H1 (cell line): ENCODE data around the gene BICDL1. TPM values are rescaled to one million over a fixed set of nuclear protein-coding genes. Genes with fewer than 3 reads are reported as not detected.

ENCODE experiments used
- CTCF ChIA-PET: fragments of 300-600 bp; sonication (Branson Sonifier 250); formaldehyde crosslinking; loops from one replicate; lab custom pipeline; 2021; ENCODE audit not compliant: partially characterized antibody; lab: Charles Lee
- POLR2A ChIA-PET: fragments of 300-600 bp; sonication (Branson Sonifier 250); formaldehyde crosslinking; loops from one replicate; lab custom pipeline; 2021; ENCODE audit warnings: inconsistent platforms; ENCODE audit not compliant: partially characterized antibody; lab: Charles Lee
- DNase-seq, 2 experiments: peaks; one replicate each; pipeline versions ENCODE4 v3.0.0 to v3.0.0-alpha.2; 2010 to 2022; ENCODE audit warnings: low spot score in 2 of 2, low read depth in 1 of 2, mixed read lengths in 1 of 2
- FAIRE-seq: peaks from 2 replicates; lab custom pipeline; 2011; peaks lifted over from hg19 to GRCh38; lab: Jason Lieb, UNC
- H2AFZ ChIP-seq: 2 replicates; pipeline ENCODE4 v1.8.1; 2012; ENCODE audit warnings: low read length, inconsistent platforms
- H2AK5ac ChIP-seq: 2 replicates; pipeline ENCODE4 v1.6.1; 2013; ENCODE audit warnings: low read depth, low read length
- H2BK120ac ChIP-seq: replicated peaks from 2 replicates; pipeline ENCODE3; 2013; ENCODE audit warnings: low read depth, low read length, inconsistent platforms
- H2BK12ac ChIP-seq: 2 replicates; pipeline ENCODE4 v1.6.1; 2013; ENCODE audit warnings: low read depth, low read length
- H2BK15ac ChIP-seq: 2 replicates; pipeline ENCODE4 v1.6.1; 2013; ENCODE audit warnings: low read length
- H2BK20ac ChIP-seq: 2 replicates; pipeline ENCODE4 v1.6.1; 2013; ENCODE audit warnings: low read length
- H2BK5ac ChIP-seq: 2 replicates; pipeline ENCODE4 v1.6.1; 2013; ENCODE audit warnings: low read depth, low read length
- H3K14ac ChIP-seq: 2 replicates; pipeline ENCODE4 v1.6.1; 2013; ENCODE audit warnings: inconsistent platforms; ENCODE audit not compliant: insufficient read length
- H3K18ac ChIP-seq: 2 replicates; pipeline ENCODE4 v1.6.1; 2013; ENCODE audit warnings: low read length; ENCODE audit errors: extremely low read depth
- H3K23ac ChIP-seq: 2 replicates; pipeline ENCODE4 v1.6.1; 2013; ENCODE audit warnings: inconsistent platforms; ENCODE audit not compliant: insufficient read length
- H3K23me2 ChIP-seq: 2 replicates; pipeline ENCODE4 v1.6.1; 2013; ENCODE audit warnings: low read depth, low read length
- H3K27ac ChIP-seq: 2 replicates; pipeline ENCODE4 v1.6.1; 2011; ENCODE audit warnings: low read depth, low read length, inconsistent platforms
- H3K27me3 ChIP-seq, 4 experiments: replicated peaks in 1 of 4; 1 replicate in 1 of 4; 2 replicates in 3 of 4; pipeline versions ENCODE4 v1.6.1 to v1.8.1; 2011 to 2013; ENCODE audit warnings: low read length in 3 of 4, mild to moderate bottlenecking in 3 of 4, inconsistent platforms in 2 of 4, mixed read lengths in 2 of 4, moderate library complexity in 1 of 4; ENCODE audit not compliant: control insufficient read depth in 3 of 4, insufficient read depth in 3 of 4; ENCODE audit errors: extremely low read depth in 1 of 4
- H3K36me3 ChIP-seq, 4 experiments: 2 replicates each; pipeline versions ENCODE4 v1.6.1 to v1.8.1; 2011 to 2013; ENCODE audit warnings: mild to moderate bottlenecking in 4 of 4, low read length in 3 of 4, moderate library complexity in 2 of 4, control low read depth in 1 of 4, inconsistent platforms in 1 of 4; ENCODE audit not compliant: insufficient read depth in 4 of 4, control insufficient read depth in 2 of 4
- H3K4ac ChIP-seq: replicated peaks from 2 replicates; pipeline ENCODE3; 2013; ENCODE audit warnings: low read length, low read depth, mixed read lengths, inconsistent platforms; ENCODE audit not compliant: insufficient read length
- H3K4me1 ChIP-seq, 4 experiments: replicated peaks in 1 of 4; 1 replicate in 1 of 4; 2 replicates in 3 of 4; pipeline versions ENCODE4 v1.6.1 to v1.8.1; 2011 to 2013; ENCODE audit warnings: low read length in 3 of 4, inconsistent platforms in 2 of 4, mixed read lengths in 1 of 4; ENCODE audit not compliant: insufficient read depth in 4 of 4, control insufficient read depth in 3 of 4
- H3K4me2 ChIP-seq, 2 experiments: 2 replicates each; pipeline versions ENCODE4 v1.6.1 to v1.8.1; 2011 to 2013; ENCODE audit warnings: low read depth in 2 of 2, low read length in 2 of 2, control low read depth in 1 of 2, inconsistent platforms in 1 of 2, mild to moderate bottlenecking in 1 of 2; ENCODE audit not compliant: insufficient read depth in 1 of 2
- H3K4me3 ChIP-seq, 4 experiments: fragments of 200-600, 300-600 bp in 1 of 4; sonication (generic), shearing (Covaris generic), sonication (Bioruptor Twin) in 1 of 4; 2 replicates each; pipeline versions ENCODE4 v1.5.1 to v1.8.1; 2011 to 2016; ENCODE audit warnings: low read length in 4 of 4, low read depth in 3 of 4, control low read depth in 2 of 4, inconsistent platforms in 2 of 4, mild to moderate bottlenecking in 2 of 4, mixed read lengths in 1 of 4, moderate library complexity in 1 of 4; ENCODE audit not compliant: insufficient read depth in 2 of 4; ENCODE audit errors: extremely low read depth in 1 of 4
- H3K56ac ChIP-seq: replicated peaks from 2 replicates; pipeline ENCODE3; 2013; ENCODE audit warnings: low read depth, mild to moderate bottlenecking, mixed read lengths, low read length, inconsistent platforms; ENCODE audit not compliant: insufficient read length
- H3K79me1 ChIP-seq: 2 replicates; pipeline ENCODE4 v1.6.1; 2013; ENCODE audit warnings: low read depth, low read length, control low read depth
- H3K79me2 ChIP-seq, 2 experiments: 2 replicates each; pipeline versions ENCODE4 v1.6.1 to v1.8.1; 2012 to 2013; ENCODE audit warnings: low read length in 2 of 2, mild to moderate bottlenecking in 2 of 2, inconsistent platforms in 1 of 2; ENCODE audit not compliant: insufficient read depth in 2 of 2, control insufficient read depth in 1 of 2
- H3K9ac ChIP-seq, 4 experiments: replicated peaks in 1 of 4; 1 replicate in 1 of 4; 2 replicates in 3 of 4; pipeline versions ENCODE4 v1.6.1 to v1.8.1; 2011 to 2013; ENCODE audit warnings: low read depth in 3 of 4, low read length in 3 of 4, control low read depth in 2 of 4, mild to moderate bottlenecking in 2 of 4, moderate library complexity in 2 of 4, inconsistent platforms in 1 of 4; ENCODE audit errors: extremely low read depth in 1 of 4
- H3K9me3 ChIP-seq, 2 experiments: 2 replicates each; pipeline versions ENCODE4 v1.6.1 to v1.8.1; 2012 to 2013; ENCODE audit warnings: mild to moderate bottlenecking in 2 of 2, moderate library complexity in 2 of 2, control low read depth in 1 of 2, inconsistent platforms in 1 of 2, low read depth in 1 of 2, low read length in 1 of 2, mixed read lengths in 1 of 2; ENCODE audit not compliant: insufficient read depth in 2 of 2
- H4K20me1 ChIP-seq, 2 experiments: replicated peaks in 1 of 2; 2 replicates each; pipeline versions ENCODE3 to v1.8.1; 2011 to 2013; ENCODE audit warnings: inconsistent platforms in 2 of 2, low read length in 2 of 2, mild to moderate bottlenecking in 1 of 2; ENCODE audit not compliant: insufficient read depth in 2 of 2, control insufficient read depth in 1 of 2
- H4K5ac ChIP-seq: 2 replicates; pipeline ENCODE4 v1.6.1; 2013; ENCODE audit warnings: low read length, low read depth, mixed read lengths, inconsistent platforms; ENCODE audit not compliant: insufficient read length
- H4K8ac ChIP-seq: 2 replicates; pipeline ENCODE4 v1.8.0; 2013; ENCODE audit warnings: mild to moderate bottlenecking, moderate library complexity, low read length, inconsistent platforms; ENCODE audit not compliant: insufficient read depth; ENCODE audit errors: extremely low read depth
- H4K91ac ChIP-seq: replicated peaks from 2 replicates; pipeline ENCODE3; 2013; ENCODE audit warnings: low read length, mixed read lengths, inconsistent platforms; ENCODE audit not compliant: insufficient read length
- CREB1 ChIP-seq: IDR thresholded peaks from 2 replicates; pipeline ENCODE4 v1.6.1; 2012; ENCODE audit warnings: inconsistent platforms
- GABPA ChIP-seq: IDR thresholded peaks from 2 replicates; pipeline ENCODE4 v1.6.1; 2011; ENCODE audit warnings: mild to moderate bottlenecking, low read length, moderate library complexity, borderline replicate concordance; ENCODE audit not compliant: insufficient read depth
- GTF2F1 ChIP-seq: IDR thresholded peaks from 2 replicates; pipeline ENCODE4 v1.6.1; 2012; ENCODE audit warnings: low read depth, low read length, improper control_type of control experiment, borderline replicate concordance
- JUN ChIP-seq: IDR thresholded peaks from 2 replicates; pipeline ENCODE4 v1.6.1; 2011; ENCODE audit warnings: low read depth, mild to moderate bottlenecking, improper control_type of control experiment, low read length
- NANOG ChIP-seq: IDR thresholded peaks from 2 replicates; pipeline ENCODE4 v1.6.1; 2011; ENCODE audit warnings: low read length, low read depth, mild to moderate bottlenecking, inconsistent platforms; ENCODE audit not compliant: insufficient read depth, poor library complexity, severe bottlenecking
- POLR2AphosphoS5 ChIP-seq: IDR thresholded peaks from 2 replicates; pipeline ENCODE4 v1.6.1; 2011; ENCODE audit warnings: low read depth, low read length
- TAF7 ChIP-seq: optimal IDR thresholded peaks from 2 replicates; pipeline ENCODE3; 2011; ENCODE audit warnings: low read depth, mild to moderate bottlenecking, inconsistent platforms, low read length, moderate library complexity, borderline replicate concordance
- YY1 ChIP-seq: IDR thresholded peaks from 2 replicates; pipeline ENCODE4 v1.6.1; 2011; ENCODE audit warnings: low read depth, mild to moderate bottlenecking, low read length
- WGBS, 2 experiments: shearing (Covaris generic) in 1 of 2; methylation state at CpG; one replicate each; pipeline versions ENCODE4 v1.1.6 to v1.1.7; 2013 to 2015; ENCODE audit warnings: low lambda C conversion rate in 2 of 2, mixed read lengths in 2 of 2, inconsistent platforms in 1 of 2, low coverage in 1 of 2, missing lambda C conversion rate in 1 of 2; ENCODE audit not compliant: insufficient replicate concordance in 2 of 2, insufficient coverage in 1 of 2, insufficient read length in 1 of 2; ENCODE audit errors: extremely low coverage in 1 of 2, missing lambda C conversion rate in 1 of 2; 5-methylcytosine and 5-hydroxymethylcytosine counted together
- polyA plus RNA-seq, 7 experiments: library from polyadenylated mRNA; depleted of rRNA in 3 of 7; stranded (reverse) in 5 of 7; unstranded in 2 of 7; fragments of >200 nt in 5 of 7; fragments of 200-250 nt in 2 of 7; gene quantifications; 1 replicate in 5 of 7; 2 replicates in 1 of 7; 4 replicates in 1 of 7; pipeline versions ENCODE4 v1.2.1 to v1.2.3, GENCODE V29; 2011 to 2013; ENCODE audit warnings: missing spikeins in 2 of 7, mixed read lengths in 2 of 7
- total RNA-seq: library from RNA; stranded (reverse); fragmentation: NEBNext Ultra II Directional; extraction: Animal tissue kit (Norgen Biotek cat#: 25700); gene quantifications from 2 replicates; pipeline ENCODE4 v1.2.1, GENCODE V29; 2021

Gene BICDL1
- total and polyA plus RNA-seq, 2 of the 8 experiments (the other 6 are each of a cell fraction or from before 2014, with no cell fraction given), result 17.2 to 25.9 TPM

- no peak overlapping the region for H3K4ac ChIP-seq
- H3K79me1 ChIP-seq, result no peaks in the 10 kb centered on the region; the same call in 1 of the 2 replicates
- H3K79me2 ChIP-seq, result no peaks in the 10 kb centered on the region
- no peak overlapping the region for H3K27ac ChIP-seq
- peaks cover 2% of the 10 kb centered on the region in 2 experiments for H4K20me1 ChIP-seq
- DNase-seq, result no peak
- H3K27me3 ChIP-seq, result no peaks in the 10 kb centered on the region; a peak in 1 of 7 replicates
- no peak overlapping the region for H2BK20ac ChIP-seq
- no peak overlapping the region for H3K23ac ChIP-seq
- H4K91ac ChIP-seq, result no peak overlapping the region
- no peaks in the 10 kb centered on the region for H3K9me3 ChIP-seq
- ChIA-PET POLR2A (interaction anchor here (3.7 to 16.6 kb wide), 2 partner anchors 68 to 71 kb away, joined by 24 to 266 read pairs; partner anchors contain the start of genes GCN1 and RPLP0), CTCF (no interaction called here)
- H4K8ac ChIP-seq, result no peak overlapping the region
- no peak overlapping the region for H3K4me3 ChIP-seq
- peaks cover 53 to 86% (median 75%) of the 10 kb centered on the region in 4 experiments for H3K36me3 ChIP-seq
- H2BK120ac ChIP-seq, result no peak overlapping the region
- H3K4me1 ChIP-seq, result peaks cover 0 to 2% (median under 1%) of the 10 kb centered on the region in 4 experiments; a peak in 1 of 7 replicates
- no peak for FAIRE-seq
- no peak overlapping the region for H3K56ac ChIP-seq
- H3K14ac ChIP-seq, result no peak overlapping the region
- H2BK5ac ChIP-seq, result no peak overlapping the region
- no peak overlapping the region for H2BK15ac ChIP-seq
- no peak overlapping the region for H3K9ac ChIP-seq
- H3K4me2 ChIP-seq, result no peak overlapping the region
- no peak overlapping the region for H2AFZ ChIP-seq
- WGBS, 2 experiments, result 96% methylated on average over 6 of the region's 6 CpGs; no CpG with 5 or more reads in 1 of the 2 experiments
- no peak overlapping the region for H4K5ac ChIP-seq
- H2BK12ac ChIP-seq, result no peak overlapping the region
- no peaks in the 10 kb centered on the region for H3K23me2 ChIP-seq
- H3K18ac ChIP-seq, result no peak overlapping the region
- no peak overlapping the region for H2AK5ac ChIP-seq
- TF ChIP-seq GABPA (no peak), GTF2F1 (no peak), JUN (no peak), POLR2AphosphoS5 (no peak), TAF7 (no peak), YY1 (no peak), NANOG (no peak), CREB1 (no peak)
Measured at GRCh38 chr12:120130011-120130410, 141.0 kb downstream of the BICDL1 start.
